Measurements from ENCODE around the gene MAP1S.
A peak's percentile ranks its signal among the peaks of the same experiment; 100 is the strongest.

The MAP1S gene

DNA sequence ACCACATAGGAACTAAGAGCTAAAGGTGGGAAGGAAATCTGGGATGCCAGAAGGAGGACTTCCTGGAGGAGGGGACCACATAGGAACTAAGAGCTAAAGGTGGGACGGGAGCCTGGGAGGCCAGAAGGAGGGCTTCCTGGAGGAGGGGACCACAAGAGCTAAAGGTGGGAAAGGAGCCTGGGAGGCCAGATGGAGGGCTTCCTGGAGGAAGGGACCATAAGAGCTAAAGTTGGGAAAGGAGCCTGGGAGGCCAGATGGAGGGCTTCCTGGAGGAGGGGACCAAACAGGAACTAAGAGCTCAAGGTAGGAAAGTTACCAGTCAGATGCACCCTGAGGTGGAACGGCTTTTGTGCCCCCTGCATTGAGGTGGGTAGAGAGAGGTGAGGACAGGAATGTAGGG lies 22.2 kb downstream of the MAP1S start:
- DNase-seq, result no peak

GRCh38 chr19:17743874-17744580 lies 24.7 kb downstream of the MAP1S start:
- no peak for DNase-seq

- DNase-seq, result peak; percentile 93
These were observed 28.2 kb downstream of the MAP1S start for GRCh38 chr19:17747205-17748098.

GRCh38 chr19:17748884-17749638 lies 29.8 kb downstream of the MAP1S start:
- DNase-seq, result no peak

GRCh38 chr19:17749912-17750317 lies 30.6 kb downstream of the MAP1S start:
- no peak for DNase-seq

DNA sequence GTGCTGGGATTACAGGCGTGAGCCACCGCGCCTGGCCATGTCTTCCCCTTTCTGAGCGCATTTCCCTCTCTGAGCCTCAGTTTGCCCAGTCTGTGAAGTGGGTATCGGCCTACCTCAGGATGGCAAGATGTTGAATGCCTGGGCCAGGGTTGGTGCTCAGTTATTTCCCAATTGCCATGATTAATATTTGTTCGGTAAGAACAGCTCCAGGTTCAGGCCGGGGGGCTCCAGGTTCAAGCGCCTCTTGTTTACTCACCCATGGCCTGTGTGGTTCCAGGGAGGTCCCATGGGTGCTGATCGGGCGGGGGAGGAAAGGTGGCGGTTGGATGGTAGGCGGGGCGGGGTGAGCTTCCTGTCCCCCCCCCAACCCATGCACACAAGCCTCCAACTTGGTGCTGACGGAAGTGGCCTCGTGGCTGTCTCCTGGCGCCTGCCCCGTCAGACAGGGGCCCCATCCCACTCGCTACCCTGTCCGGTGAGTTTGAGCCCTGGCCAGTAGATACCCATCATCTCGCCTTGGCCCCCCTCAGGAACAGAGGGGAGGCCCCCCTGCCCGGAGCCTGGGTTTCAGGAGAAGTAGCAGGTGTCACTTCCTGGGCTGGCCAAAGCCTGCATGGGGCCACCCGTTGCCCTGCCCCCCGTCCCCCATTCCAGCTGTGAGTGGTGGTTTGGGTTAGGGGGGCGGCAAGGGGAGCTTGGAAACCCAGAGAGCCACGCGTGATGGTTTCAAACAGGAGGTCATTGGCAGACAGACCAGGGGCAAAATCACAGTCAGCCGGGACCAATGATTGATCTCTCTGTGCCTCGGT lies 32.0 kb downstream of the MAP1S start, which contains the start of gene FCHO1:
Gene FCHO1 (plus strand): TSS at position 375 of the 809 bp plus-strand sequence. CDS start 3,688 bp downstream, outside the sequence.
- DNase-seq, result no peak

DNA sequence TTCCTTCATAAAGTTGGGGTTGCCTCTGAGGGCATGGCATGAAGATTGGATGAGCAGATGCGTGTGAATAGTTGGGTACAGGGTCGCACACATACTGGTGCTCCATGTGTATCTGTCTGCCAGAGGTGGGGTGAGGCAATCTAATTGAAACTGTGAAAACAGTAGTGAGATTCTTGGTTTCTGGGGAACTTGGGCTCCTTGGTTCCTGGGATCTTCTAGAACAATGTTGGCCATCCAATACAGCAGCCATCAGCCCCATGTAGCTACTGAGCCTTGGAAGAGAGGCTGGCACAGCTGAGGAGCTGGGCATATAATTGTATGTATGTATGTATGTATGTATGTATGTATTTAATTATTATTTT lies 32.6 kb downstream of the MAP1S start:
- no peak for DNase-seq

- DNase-seq, result no peak
These were observed 33.8 kb downstream of the MAP1S start for GRCh38 chr19:17752865-17753639.

- DNase-seq, result no peak
These were observed 34.7 kb downstream of the MAP1S start for GRCh38 chr19:17753976-17754375.

DNA sequence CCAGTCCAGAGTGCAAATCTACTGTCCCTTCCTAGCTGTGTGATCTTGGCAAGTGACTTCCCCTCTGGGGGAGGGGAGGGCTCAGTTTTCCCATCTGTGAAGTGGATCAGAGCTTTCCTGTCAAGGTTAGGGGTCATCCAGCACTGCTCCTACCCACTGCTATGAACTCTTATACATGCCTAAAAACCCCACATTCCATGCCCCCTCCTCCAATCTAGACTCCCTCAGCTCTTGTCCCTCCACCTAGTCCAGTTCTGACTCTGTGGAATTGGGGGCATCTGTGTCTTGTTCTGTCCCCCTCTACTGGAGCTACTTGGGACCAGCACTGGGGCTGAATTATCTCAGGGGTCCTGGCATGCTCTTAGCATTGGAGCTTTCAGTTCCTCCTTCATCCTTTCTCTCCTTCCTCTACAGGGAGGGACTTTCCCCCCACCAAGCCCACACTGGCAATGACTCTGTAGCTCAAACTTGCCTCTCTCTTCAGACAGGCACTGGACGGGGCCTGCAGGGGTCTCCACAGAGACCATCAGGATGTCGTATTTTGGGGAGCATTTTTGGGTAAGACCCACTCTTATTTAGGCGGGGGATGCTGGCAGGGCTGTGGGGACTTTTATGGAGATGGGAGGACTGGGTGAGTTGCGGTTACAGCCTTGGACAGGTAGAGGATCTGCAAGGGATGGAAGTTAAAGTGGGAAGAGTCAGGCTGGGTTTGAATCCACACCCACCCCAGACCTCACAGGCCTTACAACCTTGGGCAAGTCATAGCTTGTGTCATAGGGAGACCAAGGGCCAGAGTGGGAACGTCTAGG lies 35.6 kb downstream of the MAP1S start:
- no peak for DNase-seq

GRCh38 chr19:17755443-17755890 lies 36.2 kb downstream of the MAP1S start:
- DNase-seq, result no peak

DNA sequence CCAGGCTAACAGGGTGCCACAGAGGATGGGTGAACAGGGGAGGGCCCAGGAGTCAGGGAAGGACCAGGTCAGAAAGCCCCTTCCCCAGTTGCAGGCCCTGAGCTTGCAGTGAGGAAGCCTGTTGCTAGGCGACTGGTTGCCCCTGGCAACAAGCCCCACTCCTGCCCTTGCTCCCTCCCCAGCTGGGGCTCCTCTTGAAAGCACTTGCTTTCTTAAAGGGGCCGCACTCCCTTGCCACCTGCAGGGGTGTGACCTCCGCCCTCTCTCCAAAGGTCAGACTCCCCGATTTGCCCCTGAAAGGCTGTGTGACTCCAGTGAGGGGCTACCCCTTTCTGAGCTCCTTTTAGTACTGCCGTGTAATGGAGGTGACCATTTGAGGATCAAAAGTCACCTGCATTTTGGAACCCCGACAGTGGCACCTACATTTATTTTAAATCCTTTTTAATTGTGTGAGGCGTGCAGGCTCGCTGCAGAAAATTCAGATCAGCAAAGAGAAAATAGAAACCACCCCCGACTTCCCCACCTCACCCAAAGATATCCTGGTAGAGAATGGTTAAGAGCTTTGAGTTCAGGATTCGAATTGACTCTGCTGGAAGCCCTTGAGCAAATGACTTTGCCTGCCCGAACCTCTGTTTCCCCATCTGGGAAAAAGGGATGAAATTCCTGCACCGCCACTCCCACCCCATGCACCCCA lies 36.8 kb downstream of the MAP1S start:
- DNase-seq, result peak; percentile 57

DNA sequence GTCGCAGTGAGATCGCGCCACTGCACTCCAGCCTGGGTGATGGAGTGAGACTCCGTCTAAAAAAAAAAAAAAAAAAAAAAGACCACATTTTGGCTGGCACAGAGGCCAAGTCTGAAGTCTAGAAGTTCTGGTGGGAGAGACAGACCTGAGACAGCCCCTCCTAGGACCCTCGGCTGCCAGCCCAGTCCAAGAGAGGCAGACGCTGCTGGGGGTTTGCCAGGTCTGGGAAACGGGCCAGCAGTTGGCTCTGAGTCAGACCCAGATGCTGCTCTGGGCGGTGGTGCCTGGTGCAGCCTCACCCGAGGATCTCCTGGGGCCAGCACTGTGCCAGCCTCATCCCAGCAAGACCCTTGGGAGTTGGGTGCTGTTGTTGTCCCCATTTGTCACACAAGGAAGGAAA lies 37.8 kb downstream of the MAP1S start:
- peak; percentile 95 for DNase-seq

DNA sequence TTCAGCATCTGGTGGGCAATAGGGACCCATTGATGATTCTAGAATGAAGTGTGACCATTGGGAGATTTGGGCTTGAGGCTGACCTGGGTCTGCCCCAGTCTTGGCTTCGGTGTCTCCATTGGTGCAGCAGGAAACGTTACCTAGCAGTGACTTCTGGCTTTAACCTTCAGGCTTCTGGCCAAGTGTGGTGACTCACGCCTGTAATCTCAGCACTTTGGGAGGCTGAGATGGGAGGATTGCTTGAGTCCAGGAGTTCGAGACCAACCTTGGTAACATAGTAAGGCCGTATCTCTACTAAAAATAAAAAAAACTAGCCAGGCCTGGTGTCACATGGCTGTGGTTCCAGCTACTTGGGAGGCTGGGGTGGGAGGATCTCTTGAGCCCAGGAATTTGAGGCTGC lies 39.2 kb downstream of the MAP1S start:
- DNase-seq, result no peak

- no peak for DNase-seq
These were observed 41.9 kb downstream of the MAP1S start for GRCh38 chr19:17761148-17761547.

- DNase-seq, result peak; percentile 28
These were observed 43.4 kb downstream of the MAP1S start for GRCh38 chr19:17762505-17763229.

DNA sequence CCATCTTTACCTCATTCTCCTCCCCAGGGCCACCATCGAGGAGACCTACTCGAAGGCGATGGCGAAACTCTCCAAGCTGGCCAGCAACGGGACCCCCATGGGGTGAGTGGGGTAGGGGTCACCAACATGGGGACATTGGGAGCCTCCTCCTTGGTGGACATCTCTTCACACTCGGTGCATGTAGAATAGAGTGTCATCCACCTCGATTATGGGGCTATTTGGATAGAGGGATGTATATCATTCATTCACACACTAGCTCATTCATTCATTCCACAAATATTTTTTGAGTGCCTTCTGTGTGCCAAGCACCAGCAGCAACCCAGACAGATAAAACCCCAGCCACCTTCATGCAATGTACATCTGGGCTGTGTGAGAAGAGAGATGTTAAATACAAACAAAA lies 45.1 kb downstream of the MAP1S start:
- DNase-seq, result no peak

GRCh38 chr19:17765069-17765618 lies 45.9 kb downstream of the MAP1S start:
- no peak for DNase-seq

GRCh38 chr19:17766543-17767131 lies 47.4 kb downstream of the MAP1S start:
- DNase-seq, result peak; percentile 53
